HCT116 (cell line): ENCODE measurements around the gene GPRIN1. TPM values are rescaled to one million over a fixed set of nuclear protein-coding genes. Genes with fewer than 3 reads are reported as not detected.

Experiments
- ATAC-seq: fragments of 200-7000 bp; cut with Tn5 transposase; 2 replicates; pipeline ENCODE4 v1.9.1; 2020; ENCODE audit warnings: mild to moderate bottlenecking, moderate library complexity
- BruUV-seq: library from RNA; stranded (reverse); fragments of 400-500 nt; replicated peaks from 2 replicates; lab custom pipeline; 2021; lab: Mats Ljungman, UMichigan
- CTCF ChIA-PET: fragments of 300-600 bp; sonication (Branson Sonifier 250); formaldehyde crosslinking; loops from one replicate; lab custom pipeline; 2021; ENCODE audit warnings: antibody characterized with exemption; lab: Charles Lee
- POLR2A ChIA-PET: fragments of 300-600, 350-600 bp; sonication (Branson Sonifier 250); formaldehyde crosslinking; loops from one replicate; lab custom pipeline; 2021; ENCODE audit warnings: antibody characterized with exemption; lab: Charles Lee
- RAD21 ChIA-PET, 2 experiments: fragments of 300-600 bp; sonication (Branson Sonifier 250); formaldehyde crosslinking; loops; one replicate each; lab custom pipeline; 2023; ENCODE audit warnings: low total read pairs in 2 of 2; ENCODE audit not compliant: uncharacterized antibody in 2 of 2, unreplicated experiment in 2 of 2, low non-redundant PET in 1 of 2; lab: Charles Lee
- DNase-seq: peaks from one replicate; pipeline ENCODE4 v3.0.0-alpha.2; 2010; ENCODE audit warnings: low read depth, low spot score
- H2AFZ ChIP-seq: fragments of 200-600 bp; shearing (Covaris generic), sonication (generic); 2 replicates; pipeline ENCODE4 v1.6.1; 2017; ENCODE audit warnings: low read depth, mixed run types, mixed read lengths, antibody characterized with exemption, low read length; ENCODE audit not compliant: poor library complexity, severe bottlenecking
- H3K27ac ChIP-seq: 2 replicates; pipeline ENCODE4 v1.5.1; 2012; ENCODE audit warnings: low read depth, low read length
- H3K27me3 ChIP-seq: fragments of 200-600 bp; sonication (generic); 2 replicates; pipeline ENCODE4 v1.6.1; 2016; ENCODE audit warnings: mixed run types, low read length, mixed read lengths; ENCODE audit not compliant: insufficient read depth
- H3K36me3 ChIP-seq, 2 experiments: fragments of 200-500 bp in 1 of 2; fragments of 200-600 bp in 1 of 2; sonication (Bioruptor generic) in 1 of 2; sonication (generic) in 1 of 2; 2 replicates each; pipeline versions ENCODE4 v1.5.1 to v1.6.1; 2014 to 2016; ENCODE audit warnings: low read length in 2 of 2, inconsistent platforms in 1 of 2, mixed read lengths in 1 of 2, mixed run types in 1 of 2; ENCODE audit not compliant: insufficient read depth in 2 of 2, control insufficient read depth in 1 of 2
- H3K4me1 ChIP-seq, 2 experiments: fragments of 200-600 bp in 1 of 2; sonication (generic) in 1 of 2; 2 replicates each; pipeline versions ENCODE4 v1.5.1 to v1.6.1; 2012 to 2017; ENCODE audit warnings: low read length in 2 of 2, inconsistent platforms in 1 of 2, mild to moderate bottlenecking in 1 of 2, mixed read lengths in 1 of 2, mixed run types in 1 of 2, moderate library complexity in 1 of 2; ENCODE audit not compliant: insufficient read depth in 2 of 2, control insufficient read depth in 1 of 2
- H3K4me2 ChIP-seq: fragments of 200-600 bp; sonication (generic); 2 replicates; pipeline ENCODE4 v1.6.1; 2017; ENCODE audit warnings: mixed run types, low read length, mixed read lengths
- H3K4me3 ChIP-seq, 2 experiments: fragments of 200-600 bp in 1 of 2; sonication (generic) in 1 of 2; replicated peaks in 1 of 2; 2 replicates each; pipeline ENCODE4 v1.5.1; 2011 to 2016; ENCODE audit warnings: low read length in 2 of 2, control low read depth in 1 of 2, low read depth in 1 of 2, mild to moderate bottlenecking in 1 of 2, mixed read lengths in 1 of 2, mixed run types in 1 of 2
- H3K79me2 ChIP-seq: fragments of 200-600 bp; sonication (generic); 2 replicates; pipeline ENCODE4 v1.6.1; 2017; ENCODE audit warnings: mild to moderate bottlenecking, mixed run types, low read length, moderate library complexity, mixed read lengths; ENCODE audit not compliant: insufficient read depth
- H3K9ac ChIP-seq: fragments of 200-600 bp; sonication (generic); 2 replicates; pipeline ENCODE4 v1.6.1; 2016; ENCODE audit warnings: low read length, mixed read lengths
- H3K9me2 ChIP-seq: fragments of 200-600 bp; sonication (generic), shearing (Covaris generic); 2 replicates; pipeline ENCODE4 v1.6.1; 2017; ENCODE audit warnings: mixed run types, mild to moderate bottlenecking, moderate library complexity; ENCODE audit not compliant: insufficient read depth
- H3K9me3 ChIP-seq, 2 experiments: fragments of 200-500 bp in 1 of 2; fragments of 200-600 bp in 1 of 2; sonication (Bioruptor generic) in 1 of 2; sonication (generic) in 1 of 2; 2 replicates each; pipeline ENCODE4 v1.6.1; 2014 to 2017; ENCODE audit warnings: low read length in 2 of 2, mixed read lengths in 2 of 2, inconsistent platforms in 1 of 2, low read depth in 1 of 2, mild to moderate bottlenecking in 1 of 2, mixed run types in 1 of 2, moderate library complexity in 1 of 2; ENCODE audit not compliant: control insufficient read depth in 1 of 2, insufficient read depth in 1 of 2
- H4K20me1 ChIP-seq: fragments of 200-600 bp; sonication (generic), shearing (Covaris generic); 2 replicates; pipeline ENCODE4 v1.6.1; 2017; ENCODE audit warnings: mixed run types, mild to moderate bottlenecking, moderate library complexity; ENCODE audit not compliant: insufficient read depth
- CBX3 ChIP-seq: IDR thresholded peaks from 2 replicates; pipeline ENCODE4 v1.6.1; 2012; ENCODE audit warnings: low read depth
- CEBPB ChIP-seq: IDR thresholded peaks from 2 replicates; pipeline ENCODE4 v1.6.1; 2012; ENCODE audit warnings: low read depth
- EGR1 ChIP-seq: IDR thresholded peaks from 2 replicates; pipeline ENCODE4 v1.6.1; 2012; ENCODE audit warnings: low read depth
- ELF1 ChIP-seq: IDR thresholded peaks from 2 replicates; pipeline ENCODE4 v1.6.1; 2012; ENCODE audit warnings: low read depth, borderline replicate concordance
- EZH2 ChIP-seq: fragments of 200-600 bp; sonication (generic); IDR thresholded peaks from 2 replicates; pipeline ENCODE4 v1.6.1; 2017; ENCODE audit warnings: antibody characterized with exemption, mixed run types
- MAX ChIP-seq: IDR thresholded peaks from 2 replicates; pipeline ENCODE4 v1.6.1; 2012
- POLR2A ChIP-seq: IDR thresholded peaks from 2 replicates; pipeline ENCODE4 v1.7.0; 2011; ENCODE audit warnings: borderline replicate concordance; ENCODE audit not compliant: insufficient read depth, insufficient read length; ENCODE audit errors: extremely low read depth
- RAD21 ChIP-seq: IDR thresholded peaks from 2 replicates; pipeline ENCODE4 v1.6.1; 2012; ENCODE audit warnings: low read depth, mild to moderate bottlenecking
- SIN3A ChIP-seq: IDR thresholded peaks from 2 replicates; pipeline ENCODE4 v1.6.1; 2012; ENCODE audit warnings: low read depth
- TCF7L2 ChIP-seq: IDR thresholded peaks from 2 replicates; pipeline ENCODE4 v1.7.0; 2011; ENCODE audit warnings: borderline replicate concordance, inconsistent platforms; ENCODE audit not compliant: insufficient read depth, insufficient read length; ENCODE audit errors: extremely low read depth
- YY1 ChIP-seq: IDR thresholded peaks from 2 replicates; pipeline ENCODE4 v1.6.1; 2011; ENCODE audit warnings: low read length, low read depth, moderate library complexity, mild to moderate bottlenecking; ENCODE audit not compliant: insufficient replicate concordance; ENCODE audit errors: extremely low read depth
- ZBTB33 ChIP-seq: IDR thresholded peaks from 2 replicates; pipeline ENCODE4 v1.6.1; 2011; ENCODE audit warnings: mild to moderate bottlenecking, low read length, moderate library complexity; ENCODE audit not compliant: insufficient replicate concordance; ENCODE audit errors: extremely low read depth
- ZNF274 ChIP-seq: fragments of 200-500 bp; sonication (Bioruptor generic); IDR thresholded peaks from 2 replicates; pipeline ENCODE4 v1.6.1; 2014; ENCODE audit warnings: mild to moderate bottlenecking, low read depth, low read length, inconsistent platforms
- intact Hi-C: fragments of 100-400 bp; cut with micrococcal nuclease; formaldehyde crosslinking; loops from 2 replicates; pipeline ENCODE4 v1.10.0; 2022
- total RNA-seq: library from RNA; stranded (reverse); gene quantifications from one replicate; pipeline ENCODE4 v1.2.1, GENCODE V29; 2021; ENCODE audit not compliant: unreplicated experiment
- TF ChIP-seq, protein P1 (sequence below): IDR thresholded peaks from 2 replicates; pipeline ENCODE4 v1.6.1; 2012; ENCODE audit warnings: low read depth

Gene GPRIN1
- total RNA-seq, 1 experiment from 2014 or later, result 14.2 TPM

- intact Hi-C loops, result no loop called here
- H3K27me3 ChIP-seq, result no peaks in the 10 kb centered on the region
Observed at GRCh38 chr5:176624142-176624541, 14.2 kb upstream of the GPRIN1 start.

More at GRCh38 chr5:176624142-176624541, 14.2 kb upstream of the GPRIN1 start:
- ATAC-seq (no peak), DNase-seq (no peak)
- H3K9me2 ChIP-seq, result no peaks in the 10 kb centered on the region
- ChIA-PET CTCF (no interaction called here), POLR2A (no interaction called here), RAD21 (no interaction called here)
- no peak overlapping the region for H3K4me3 ChIP-seq
- H3K27ac ChIP-seq, result no peak overlapping the region
- TF ChIP-seq TCF7L2, result no peak
- TF ChIP-seq EZH2, result no peak
- no peak for TF ChIP-seq ZNF274
- TF ChIP-seq MAX, result no peak
- TF ChIP-seq ELF1, result no peak
- no peak for TF ChIP-seq SIN3A
- no peak for TF ChIP-seq CEBPB
- TF ChIP-seq EGR1, result no peak
- TF ChIP-seq, protein P1, sequence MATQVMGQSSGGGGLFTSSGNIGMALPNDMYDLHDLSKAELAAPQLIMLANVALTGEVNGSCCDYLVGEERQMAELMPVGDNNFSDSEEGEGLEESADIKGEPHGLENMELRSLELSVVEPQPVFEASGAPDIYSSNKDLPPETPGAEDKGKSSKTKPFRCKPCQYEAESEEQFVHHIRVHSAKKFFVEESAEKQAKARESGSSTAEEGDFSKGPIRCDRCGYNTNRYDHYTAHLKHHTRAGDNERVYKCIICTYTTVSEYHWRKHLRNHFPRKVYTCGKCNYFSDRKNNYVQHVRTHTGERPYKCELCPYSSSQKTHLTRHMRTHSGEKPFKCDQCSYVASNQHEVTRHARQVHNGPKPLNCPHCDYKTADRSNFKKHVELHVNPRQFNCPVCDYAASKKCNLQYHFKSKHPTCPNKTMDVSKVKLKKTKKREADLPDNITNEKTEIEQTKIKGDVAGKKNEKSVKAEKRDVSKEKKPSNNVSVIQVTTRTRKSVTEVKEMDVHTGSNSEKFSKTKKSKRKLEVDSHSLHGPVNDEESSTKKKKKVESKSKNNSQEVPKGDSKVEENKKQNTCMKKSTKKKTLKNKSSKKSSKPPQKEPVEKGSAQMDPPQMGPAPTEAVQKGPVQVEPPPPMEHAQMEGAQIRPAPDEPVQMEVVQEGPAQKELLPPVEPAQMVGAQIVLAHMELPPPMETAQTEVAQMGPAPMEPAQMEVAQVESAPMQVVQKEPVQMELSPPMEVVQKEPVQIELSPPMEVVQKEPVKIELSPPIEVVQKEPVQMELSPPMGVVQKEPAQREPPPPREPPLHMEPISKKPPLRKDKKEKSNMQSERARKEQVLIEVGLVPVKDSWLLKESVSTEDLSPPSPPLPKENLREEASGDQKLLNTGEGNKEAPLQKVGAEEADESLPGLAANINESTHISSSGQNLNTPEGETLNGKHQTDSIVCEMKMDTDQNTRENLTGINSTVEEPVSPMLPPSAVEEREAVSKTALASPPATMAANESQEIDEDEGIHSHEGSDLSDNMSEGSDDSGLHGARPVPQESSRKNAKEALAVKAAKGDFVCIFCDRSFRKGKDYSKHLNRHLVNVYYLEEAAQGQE, result no peak
- no peak for TF ChIP-seq CBX3
- no peak for TF ChIP-seq YY1
- no peak for TF ChIP-seq ZBTB33
- no peak for TF ChIP-seq RAD21
- no peak for TF ChIP-seq POLR2A
- peaks cover 0 to 23% of the 10 kb centered on the region in 2 experiments; a peak in 2 of 4 replicates for H3K4me1 ChIP-seq
- no peaks in the 10 kb centered on the region for H4K20me1 ChIP-seq
- no TSS peak for BruUV-seq
- no peaks in the 10 kb centered on the region for H3K9me3 ChIP-seq
- no peak overlapping the region for H3K4me2 ChIP-seq
- H3K36me3 ChIP-seq, result no peaks in the 10 kb centered on the region
- H3K79me2 ChIP-seq, result no peaks in the 10 kb centered on the region
- no peak overlapping the region for H2AFZ ChIP-seq
- no peak overlapping the region for H3K9ac ChIP-seq
